GM13977 (cell line): ENCODE data around the gene RBM14.

Experiments used
- DNase-seq: peaks from one replicate; pipeline ENCODE4 v3.0.0; 2012; ENCODE audit warnings: low spot score
- in situ Hi-C: fragments of 300-500 bp; cut with MboI; formaldehyde crosslinking; loops from one replicate; pipeline ENCODE4 v1.12.0; 2022; ENCODE audit warnings: low sequenced_read_pairs, low pct_unique_long_range_greater_than_20kb, mixed read lengths, inconsistent platforms; ENCODE audit not compliant: unreplicated experiment
- TF ChIP-seq, protein P1 (sequence below): IDR thresholded peaks from 2 replicates; pipeline ENCODE4 v1.5.1; 2012; ENCODE audit warnings: mild to moderate bottlenecking, control low read depth; ENCODE audit not compliant: insufficient read depth; ENCODE audit errors: extremely low read depth, missing control alignments

The RBM14 gene

DNA sequence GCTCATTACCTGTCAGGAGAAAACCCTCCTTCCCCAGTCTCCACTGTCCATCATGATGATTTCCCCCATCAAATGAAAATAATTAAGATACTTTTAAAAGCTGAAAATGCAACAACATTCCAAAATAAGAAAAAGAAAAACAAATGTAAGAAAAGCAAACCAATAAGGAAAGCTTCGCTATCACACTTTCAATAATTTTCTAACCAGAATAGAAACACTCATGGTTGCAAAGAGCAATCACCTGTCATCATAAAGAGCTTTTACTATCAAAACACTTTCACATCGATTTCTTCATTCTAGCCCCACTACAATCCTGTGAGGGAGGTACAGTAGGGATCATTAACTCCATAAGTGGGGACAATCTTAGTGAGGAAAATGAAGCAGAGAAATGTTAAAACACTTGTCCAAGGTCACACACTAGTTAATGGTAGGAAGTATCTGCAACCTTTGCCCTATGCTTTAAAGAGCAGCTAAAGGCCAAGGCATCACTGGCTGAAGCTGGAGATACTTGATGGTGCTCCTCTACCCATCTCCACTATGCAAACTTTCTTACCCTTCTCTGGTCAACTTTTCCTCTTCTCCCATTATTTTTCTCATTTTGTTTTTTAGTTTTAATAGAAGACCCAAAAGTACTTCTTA lies 58.7 kb downstream of the RBM14 start:
- TF ChIP-seq, protein P1, sequence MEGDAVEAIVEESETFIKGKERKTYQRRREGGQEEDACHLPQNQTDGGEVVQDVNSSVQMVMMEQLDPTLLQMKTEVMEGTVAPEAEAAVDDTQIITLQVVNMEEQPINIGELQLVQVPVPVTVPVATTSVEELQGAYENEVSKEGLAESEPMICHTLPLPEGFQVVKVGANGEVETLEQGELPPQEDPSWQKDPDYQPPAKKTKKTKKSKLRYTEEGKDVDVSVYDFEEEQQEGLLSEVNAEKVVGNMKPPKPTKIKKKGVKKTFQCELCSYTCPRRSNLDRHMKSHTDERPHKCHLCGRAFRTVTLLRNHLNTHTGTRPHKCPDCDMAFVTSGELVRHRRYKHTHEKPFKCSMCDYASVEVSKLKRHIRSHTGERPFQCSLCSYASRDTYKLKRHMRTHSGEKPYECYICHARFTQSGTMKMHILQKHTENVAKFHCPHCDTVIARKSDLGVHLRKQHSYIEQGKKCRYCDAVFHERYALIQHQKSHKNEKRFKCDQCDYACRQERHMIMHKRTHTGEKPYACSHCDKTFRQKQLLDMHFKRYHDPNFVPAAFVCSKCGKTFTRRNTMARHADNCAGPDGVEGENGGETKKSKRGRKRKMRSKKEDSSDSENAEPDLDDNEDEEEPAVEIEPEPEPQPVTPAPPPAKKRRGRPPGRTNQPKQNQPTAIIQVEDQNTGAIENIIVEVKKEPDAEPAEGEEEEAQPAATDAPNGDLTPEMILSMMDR = no peak
- in situ Hi-C loops = loop anchor here (25.0 kb wide), 1 partner anchor 263 kb away; the partner anchor contains the start of gene NPAS4
- no peak for DNase-seq

DNA sequence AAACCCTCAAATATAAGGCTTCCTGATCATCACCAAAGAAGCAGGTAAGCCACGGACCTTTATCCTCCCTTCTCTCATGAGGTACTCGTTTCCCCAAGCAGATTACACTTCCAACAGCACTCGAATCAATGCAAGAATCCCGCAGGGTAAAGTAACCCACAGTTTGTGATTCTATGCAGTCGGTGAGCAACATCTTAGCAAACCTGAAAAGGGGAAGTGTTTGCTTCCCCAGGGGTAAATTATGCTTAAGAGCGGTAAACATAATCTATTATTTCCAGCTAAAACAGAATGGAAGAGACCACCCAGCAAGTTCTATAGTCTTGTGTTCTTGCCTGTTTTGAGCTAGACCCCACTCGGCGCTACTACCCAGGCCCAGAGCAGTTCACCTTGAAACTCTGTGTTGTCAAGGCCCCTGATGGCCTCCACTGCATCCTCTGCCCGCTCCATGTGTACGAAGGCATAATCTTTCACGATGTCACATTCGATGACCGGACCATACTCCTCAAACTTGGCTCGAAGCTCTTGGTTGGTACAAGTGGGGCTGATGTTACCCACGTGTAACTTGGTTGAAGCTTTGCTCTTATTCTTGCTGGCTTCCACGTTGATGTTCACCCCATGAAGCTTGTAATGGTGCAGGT lies 60.0 kb downstream of the RBM14 start:
- no peak for DNase-seq
- TF ChIP-seq, protein P1 = no peak
- in situ Hi-C loops = loop anchor here (25.0 kb wide), 1 partner anchor 264 kb away; the partner anchor contains the start of gene NPAS4
